OCI-LY1 (cell line): Measurements from ENCODE around the gene DIAPH1.

Experiments
- EZH2 ChIP-seq: fragments of 200-600 bp; sonication (generic), shearing (Covaris generic); IDR thresholded peaks from 2 replicates; pipeline ENCODE4 v1.8.0; 2017; ENCODE audit warnings: borderline replicate concordance, mixed run types, mild to moderate bottlenecking, antibody characterized with exemption, low read length, moderate library complexity, mixed read lengths
- TF ChIP-seq, protein P1 (sequence below): fragments of 200-600 bp; sonication (generic), shearing (Covaris generic); IDR thresholded peaks from 2 replicates; pipeline ENCODE4 v1.5.1; 2017; ENCODE audit warnings: mild to moderate bottlenecking, antibody characterized with exemption, low read length, moderate library complexity, mixed read lengths

DNA sequence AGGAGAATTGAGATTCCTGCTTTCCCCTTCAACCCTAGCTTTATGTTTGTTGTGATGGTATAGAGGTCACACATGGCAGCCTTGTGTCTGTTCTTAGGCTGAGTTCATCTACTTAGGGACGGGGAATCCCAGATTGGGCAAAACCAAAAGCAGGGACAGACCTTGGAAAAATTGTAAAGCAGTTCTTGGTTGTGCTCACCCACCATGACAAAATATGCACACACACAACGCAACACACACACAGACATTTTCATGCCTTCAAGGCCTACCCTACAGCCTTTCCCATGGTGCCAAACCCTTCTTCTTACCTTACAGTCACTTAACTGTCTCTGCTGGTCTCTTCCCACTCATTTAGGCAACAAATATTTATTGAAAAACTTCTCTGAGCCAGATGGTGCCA lies 115.1 kb downstream of the DIAPH1 start:
- TF ChIP-seq, protein P1, sequence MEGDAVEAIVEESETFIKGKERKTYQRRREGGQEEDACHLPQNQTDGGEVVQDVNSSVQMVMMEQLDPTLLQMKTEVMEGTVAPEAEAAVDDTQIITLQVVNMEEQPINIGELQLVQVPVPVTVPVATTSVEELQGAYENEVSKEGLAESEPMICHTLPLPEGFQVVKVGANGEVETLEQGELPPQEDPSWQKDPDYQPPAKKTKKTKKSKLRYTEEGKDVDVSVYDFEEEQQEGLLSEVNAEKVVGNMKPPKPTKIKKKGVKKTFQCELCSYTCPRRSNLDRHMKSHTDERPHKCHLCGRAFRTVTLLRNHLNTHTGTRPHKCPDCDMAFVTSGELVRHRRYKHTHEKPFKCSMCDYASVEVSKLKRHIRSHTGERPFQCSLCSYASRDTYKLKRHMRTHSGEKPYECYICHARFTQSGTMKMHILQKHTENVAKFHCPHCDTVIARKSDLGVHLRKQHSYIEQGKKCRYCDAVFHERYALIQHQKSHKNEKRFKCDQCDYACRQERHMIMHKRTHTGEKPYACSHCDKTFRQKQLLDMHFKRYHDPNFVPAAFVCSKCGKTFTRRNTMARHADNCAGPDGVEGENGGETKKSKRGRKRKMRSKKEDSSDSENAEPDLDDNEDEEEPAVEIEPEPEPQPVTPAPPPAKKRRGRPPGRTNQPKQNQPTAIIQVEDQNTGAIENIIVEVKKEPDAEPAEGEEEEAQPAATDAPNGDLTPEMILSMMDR = no peak
- TF ChIP-seq EZH2 = no peak
